Activated T-cell treated with anti-CD3 and anti-CD28 coated beads for 48 hours (primary cell): ENCODE results near the gene TNRC6C.
"Not testable (repeated sequence)": the region's sequence is repeated elsewhere in the genome, so short reads cannot be mapped to it uniquely, and the experiment has no call there.

Experiments used
- DNase-seq: peaks from one replicate; pipeline ENCODE4 v3.0.0-alpha.2; 2020; ENCODE audit warnings: low read depth

TNRC6C gene

GRCh38 chr17:78111727-78112517 lies 153.4 kb downstream of the TNRC6C start:
- DNase-seq, result no peak

DNA sequence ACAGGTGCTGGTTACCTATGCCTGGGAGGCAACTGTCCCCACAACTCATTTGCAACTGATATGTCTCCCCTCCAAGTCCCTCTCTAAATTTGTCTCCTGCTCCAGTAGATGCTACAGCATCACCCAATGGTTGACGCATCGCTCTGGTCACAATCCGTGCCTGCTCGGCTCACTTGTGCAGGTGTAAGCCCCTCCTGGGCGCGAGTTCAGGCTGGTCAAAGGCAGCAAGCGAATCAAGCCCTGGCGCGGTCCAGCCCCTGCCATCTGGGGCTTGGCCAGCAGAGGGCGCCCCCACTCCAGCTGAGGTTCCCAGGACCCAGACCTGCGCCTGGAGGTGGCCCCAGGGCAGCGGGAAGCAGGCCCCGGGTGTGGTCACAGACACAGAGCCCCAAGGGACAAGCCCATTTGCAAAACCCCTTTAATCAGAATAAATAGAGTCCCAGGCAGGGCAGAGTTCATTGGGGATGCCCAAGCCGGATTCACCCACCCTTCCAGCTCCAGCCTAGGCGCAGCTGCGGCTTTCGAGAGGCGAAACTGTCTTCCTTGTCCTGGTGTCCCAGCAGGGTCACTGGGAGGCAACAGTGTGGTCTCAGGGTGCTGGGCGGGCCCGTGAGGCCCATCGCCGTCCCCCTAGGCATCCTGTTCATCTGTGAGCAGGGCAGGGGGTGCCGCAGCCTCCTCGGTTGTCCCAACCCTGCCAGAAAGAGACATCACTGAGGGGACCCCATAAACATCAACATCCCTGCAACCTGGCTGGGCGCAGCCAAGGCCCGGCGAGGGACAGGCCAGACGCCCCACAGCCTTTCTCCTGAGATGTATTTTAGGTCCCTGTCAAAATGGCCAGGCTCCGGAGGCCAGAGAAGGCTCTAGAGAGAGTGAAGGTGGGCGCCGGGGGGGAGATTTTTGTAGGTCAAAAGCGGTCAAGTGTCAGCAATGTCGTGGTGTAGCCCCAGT lies 154.3 kb downstream of the TNRC6C start:
- DNase-seq, result peak; percentile 79

- no peak for DNase-seq
Observed at GRCh38 chr17:78113804-78114785, 155.6 kb downstream of the TNRC6C start.

DNA sequence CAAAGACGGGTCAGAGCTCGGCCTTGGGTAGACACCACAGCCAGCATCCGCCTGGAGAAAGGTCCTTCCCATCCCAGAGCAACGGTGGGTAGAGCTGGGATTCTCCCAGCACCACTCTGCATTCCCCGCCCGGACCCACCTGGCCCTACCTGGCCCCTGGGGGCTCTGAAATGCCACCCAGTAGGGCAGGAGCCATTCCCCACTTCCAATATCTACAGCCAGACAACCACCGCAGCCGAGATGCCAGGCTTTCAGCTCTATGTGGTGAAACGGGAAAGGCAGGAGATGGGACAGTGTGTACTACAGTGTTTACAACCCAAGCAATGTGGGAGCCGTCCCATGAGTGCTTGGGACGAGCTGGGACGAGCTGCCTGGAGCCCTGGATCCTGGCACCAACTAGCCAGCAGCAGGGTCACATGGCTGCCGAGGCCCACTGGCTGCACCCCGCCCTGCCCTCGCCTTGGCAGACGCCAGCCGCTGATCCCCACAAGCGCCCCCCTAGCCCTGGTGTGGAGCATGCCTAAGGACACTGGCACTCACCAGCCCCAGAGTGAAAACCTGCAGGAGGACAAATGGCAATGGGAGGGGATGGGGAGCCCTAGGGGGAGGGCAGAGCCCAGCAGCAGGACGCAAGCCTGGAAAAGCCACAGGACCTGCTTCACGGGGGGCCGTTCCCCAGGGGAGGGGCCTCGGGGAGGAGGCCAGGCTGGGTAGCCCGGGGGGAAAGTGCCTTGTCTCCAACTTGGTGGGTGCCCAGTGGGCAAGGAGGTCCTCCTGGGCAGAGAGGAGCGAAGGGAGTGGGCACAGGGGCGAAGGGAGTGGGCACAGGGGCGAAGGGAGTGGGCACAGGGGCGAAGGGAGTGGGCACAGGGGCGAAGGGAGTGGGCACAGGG lies 156.6 kb downstream of the TNRC6C start:
- DNase-seq, result no peak

- not testable (repeated sequence) for DNase-seq
Observed at GRCh38 chr17:78115803-78116202, 157.3 kb downstream of the TNRC6C start.

DNA sequence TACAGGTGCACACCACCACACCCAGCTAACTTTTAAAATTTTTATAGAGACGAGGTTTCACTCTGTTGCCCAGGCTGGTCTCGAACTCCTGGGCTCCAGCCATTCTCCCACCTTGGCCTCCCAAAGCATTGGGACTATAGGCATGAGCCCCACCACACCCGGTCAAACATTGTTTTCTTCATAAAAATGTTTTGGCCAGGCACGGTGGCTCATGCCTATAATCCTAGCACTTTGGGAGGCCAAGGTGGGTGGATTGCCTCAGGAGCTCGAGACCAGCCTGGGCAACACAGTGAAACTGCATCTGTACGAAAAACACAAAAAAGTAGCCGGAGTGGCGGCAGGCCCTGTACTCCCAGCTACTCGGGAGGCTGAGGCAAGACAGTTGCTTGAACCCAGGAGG lies 157.9 kb downstream of the TNRC6C start:
- DNase-seq, result no peak

DNA sequence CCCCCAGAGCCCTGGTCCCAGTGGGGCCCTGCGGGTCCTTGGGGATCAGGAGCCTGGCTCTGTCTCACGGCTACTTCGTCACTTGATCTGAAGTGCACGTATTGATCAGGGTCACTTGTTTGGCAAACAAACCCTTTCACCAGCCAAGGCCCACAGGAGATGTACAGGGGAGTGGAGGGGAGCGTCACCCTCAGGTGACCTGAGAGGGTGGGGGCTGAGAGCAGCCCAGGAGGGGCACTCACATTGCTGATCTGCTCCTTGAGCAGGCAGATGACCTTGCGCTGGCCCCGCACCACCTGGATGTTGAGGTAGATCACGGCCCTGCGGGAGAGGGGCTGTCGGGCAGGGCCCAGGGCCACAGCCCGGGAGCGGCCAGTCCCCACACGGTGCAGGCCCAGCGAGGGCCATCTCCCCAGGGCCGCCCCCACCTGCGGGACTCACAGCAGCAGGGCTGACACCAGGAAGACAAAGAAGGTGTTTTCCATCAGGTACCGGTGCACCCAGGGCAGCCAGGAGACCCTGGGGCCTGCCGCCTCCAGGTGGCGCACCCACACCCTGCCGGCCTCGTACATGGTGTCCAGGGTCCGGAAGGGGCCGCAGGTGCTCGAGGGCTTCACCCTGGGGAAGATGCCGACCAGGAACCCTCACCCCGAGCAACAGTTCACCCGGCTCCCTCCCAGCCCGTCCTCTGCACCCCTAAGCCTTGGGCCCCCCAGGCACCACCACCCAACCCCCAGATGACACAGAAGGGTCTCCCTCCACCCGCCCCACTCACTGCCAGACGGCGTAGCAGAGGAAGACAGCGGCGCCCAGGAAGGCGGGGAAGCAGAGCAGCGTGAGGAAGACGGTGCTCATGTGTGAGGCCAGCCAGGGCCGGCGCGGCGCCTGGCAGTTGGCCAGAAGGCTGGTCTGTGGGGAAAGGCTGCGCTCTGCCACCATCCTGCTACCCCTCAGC lies 158.8 kb downstream of the TNRC6C start:
- DNase-seq, result no peak

DNA sequence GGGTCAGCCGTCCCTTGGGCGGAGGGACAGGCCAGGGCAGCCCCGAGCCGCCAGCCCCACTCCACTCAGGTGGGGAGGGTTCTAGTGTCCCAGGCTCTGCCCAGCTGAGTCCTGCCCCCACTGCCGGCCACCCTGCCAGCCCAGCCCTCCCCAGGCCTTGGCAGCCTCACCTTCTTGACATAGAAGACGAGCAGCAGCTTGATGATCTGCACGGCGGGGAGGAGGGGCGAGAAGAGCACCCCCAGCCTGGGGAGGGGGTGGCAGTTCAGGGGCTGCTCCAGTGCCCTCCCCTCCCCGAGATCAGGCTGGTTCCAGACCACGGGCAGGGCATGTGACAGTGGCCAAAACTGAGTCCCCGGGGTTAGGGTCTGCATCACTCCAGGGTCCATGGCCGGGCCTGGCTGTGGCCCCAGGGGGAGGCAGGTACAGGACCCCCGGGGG lies 160.3 kb downstream of the TNRC6C start:
- DNase-seq, result no peak

GRCh38 chr17:78120537-78120936 lies 162.0 kb downstream of the TNRC6C start:
- no peak for DNase-seq

GRCh38 chr17:78120971-78121800 lies 162.7 kb downstream of the TNRC6C start:
- no peak for DNase-seq

DNA sequence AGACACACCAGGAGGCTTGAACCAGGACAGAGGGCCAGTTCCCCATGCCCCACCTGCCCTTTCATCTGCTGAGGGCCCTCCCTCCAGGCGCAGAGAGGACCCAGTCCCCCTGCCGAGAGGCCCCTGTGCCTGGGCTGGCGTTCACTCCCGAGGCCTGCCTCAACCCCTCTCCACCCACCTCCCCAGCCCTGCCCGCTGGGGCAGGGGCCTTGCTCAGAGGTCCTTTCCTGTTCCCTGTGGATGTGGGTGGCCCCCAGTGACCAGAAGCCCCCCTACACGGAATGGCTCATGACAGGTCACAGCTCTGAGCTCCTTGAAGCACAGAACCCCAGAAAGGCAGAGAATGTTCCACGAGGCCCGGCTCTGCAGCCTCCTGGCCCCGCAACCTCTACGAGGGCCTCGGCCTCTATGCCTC lies 163.3 kb downstream of the TNRC6C start:
- no peak for DNase-seq

DNA sequence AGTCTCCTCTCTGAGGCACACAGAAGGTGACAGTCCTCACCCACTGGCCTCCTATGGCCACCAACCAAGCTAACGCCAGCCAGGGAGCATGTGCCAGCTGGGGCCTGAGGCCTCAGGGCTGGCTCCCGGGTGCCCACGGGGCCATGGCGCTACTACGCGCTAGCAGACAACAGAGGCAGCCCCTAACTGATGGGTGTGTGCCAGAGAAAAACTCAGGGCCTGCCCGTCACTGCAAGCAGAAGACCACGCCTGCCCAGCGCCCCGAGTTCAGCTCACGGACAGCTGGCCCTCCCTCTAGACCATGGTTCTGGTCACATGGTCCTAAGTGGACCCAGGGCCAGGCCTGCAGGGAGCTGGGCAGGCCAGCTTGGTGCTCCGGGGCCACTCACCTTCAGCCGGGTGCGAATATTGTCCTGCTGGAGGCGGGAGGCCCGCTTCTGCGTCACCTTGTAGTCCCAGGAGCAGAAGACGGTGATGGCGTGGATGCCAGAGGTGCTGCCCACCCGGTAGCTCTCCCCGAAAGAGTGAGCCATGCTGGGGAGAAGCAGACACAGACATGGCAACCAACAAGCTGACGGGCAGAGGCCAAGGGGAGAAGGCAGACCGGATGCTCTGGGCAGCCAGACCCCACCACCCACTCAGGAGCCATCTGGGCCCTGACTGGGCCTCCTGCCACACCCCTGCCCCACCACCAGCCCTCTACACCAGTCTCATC lies 163.9 kb downstream of the TNRC6C start:
- no peak for DNase-seq

DNA sequence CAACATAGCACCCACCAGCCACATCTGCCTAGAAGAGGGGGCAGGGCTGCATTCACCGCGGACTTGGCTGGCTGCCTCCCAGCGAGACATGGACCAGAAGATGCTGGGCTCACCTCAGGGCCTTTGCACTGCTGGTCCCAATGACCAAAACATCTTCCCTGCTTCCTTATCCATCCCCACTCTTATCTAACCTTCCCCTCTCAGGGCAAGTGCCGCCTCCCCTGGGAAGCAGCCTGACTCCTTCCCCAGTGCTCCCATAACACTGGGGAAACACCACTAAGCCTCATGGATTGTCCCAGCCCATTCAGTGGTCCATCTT lies 164.4 kb downstream of the TNRC6C start:
- no peak for DNase-seq

DNA sequence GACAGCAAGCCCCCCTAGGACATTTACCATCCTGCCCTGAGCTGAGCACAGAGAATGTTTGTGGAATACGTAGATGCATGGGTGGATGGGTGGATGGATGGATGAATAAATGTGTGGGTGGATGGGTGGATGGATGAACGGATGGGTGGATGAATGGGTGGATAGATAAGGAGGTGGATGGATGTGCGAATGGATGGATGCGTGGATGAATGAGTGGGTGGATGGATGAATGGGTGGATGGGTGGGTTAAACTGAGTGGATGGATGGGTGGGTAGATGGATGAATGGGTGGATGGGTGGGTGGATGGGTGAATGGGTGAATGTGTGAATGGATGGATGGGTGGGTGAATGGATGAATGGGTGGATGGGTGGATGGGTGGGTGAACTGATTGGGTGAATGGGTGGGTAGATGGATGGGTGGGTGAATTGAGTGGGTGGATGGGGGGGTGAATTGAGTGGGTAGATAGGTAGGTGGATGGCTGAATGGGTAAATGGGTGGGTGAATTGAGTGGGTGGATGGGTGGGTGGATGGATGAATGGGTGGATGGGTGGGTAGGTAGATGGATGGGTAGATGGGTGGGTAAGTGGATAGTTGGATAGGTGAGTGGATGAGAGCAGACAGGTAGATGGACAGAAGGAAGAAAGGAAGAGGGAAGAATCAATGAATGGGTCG lies 164.9 kb downstream of the TNRC6C start:
- DNase-seq, result no peak

GRCh38 chr17:78124081-78124835 lies 165.8 kb downstream of the TNRC6C start:
- no peak for DNase-seq

GRCh38 chr17:78124836-78125137 lies 166.3 kb downstream of the TNRC6C start:
- DNase-seq, result no peak
